ENCODE results near the gene RIIAD1.
"Not testable (repeated sequence)": the region's sequence is repeated elsewhere in the genome, so short reads cannot be mapped to it uniquely, and the experiment has no call there.

Gene RIIAD1, protein sequence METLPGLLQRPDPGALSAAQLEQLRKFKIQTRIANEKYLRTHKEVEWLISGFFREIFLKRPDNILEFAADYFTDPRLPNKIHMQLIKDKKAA

DNA sequence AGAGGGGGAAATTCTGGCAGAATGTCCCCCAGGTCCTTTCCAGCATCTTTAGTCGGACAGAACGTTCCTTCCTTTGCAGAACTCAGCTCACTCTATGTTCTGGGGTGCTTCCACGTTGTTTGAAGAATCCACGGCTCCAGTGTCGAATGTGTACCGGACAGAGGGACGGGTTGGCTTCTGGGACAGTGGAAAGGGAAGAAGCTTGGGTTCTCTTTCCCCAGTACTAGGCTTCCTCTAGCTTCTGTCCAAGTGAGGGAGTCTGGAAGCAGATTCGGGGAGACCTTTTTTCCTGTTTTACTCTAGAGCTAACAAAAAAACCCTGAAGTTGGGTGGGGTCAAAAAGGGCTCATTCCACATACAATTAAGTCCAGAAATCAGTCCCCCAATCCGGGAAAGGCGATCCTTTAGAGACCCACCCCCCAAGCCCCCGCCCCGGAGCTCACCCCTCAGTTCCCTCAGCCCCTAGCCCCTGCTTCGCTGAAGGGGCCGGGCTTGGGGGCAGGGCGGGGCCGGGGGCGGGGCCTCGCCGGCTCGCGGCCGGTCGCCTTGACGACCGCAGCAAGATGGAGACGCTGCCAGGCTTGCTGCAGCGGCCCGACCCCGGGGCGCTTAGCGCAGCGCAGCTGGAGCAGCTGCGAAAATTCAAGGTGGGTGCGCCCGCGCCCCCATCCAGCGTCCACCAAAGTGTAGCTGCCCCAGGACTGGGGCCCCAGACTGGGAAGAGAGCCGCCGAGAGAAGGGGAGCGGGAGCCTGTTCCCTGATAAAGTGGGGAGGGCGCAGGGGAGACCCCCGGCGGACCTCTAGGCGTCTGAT is at the start of gene RIIAD1:
Gene RIIAD1 (plus strand): TSS at position 549 of the 814 bp plus-strand sequence. CDS start 15 bp downstream, at position 564.
- no peak for DNase-seq

DNA sequence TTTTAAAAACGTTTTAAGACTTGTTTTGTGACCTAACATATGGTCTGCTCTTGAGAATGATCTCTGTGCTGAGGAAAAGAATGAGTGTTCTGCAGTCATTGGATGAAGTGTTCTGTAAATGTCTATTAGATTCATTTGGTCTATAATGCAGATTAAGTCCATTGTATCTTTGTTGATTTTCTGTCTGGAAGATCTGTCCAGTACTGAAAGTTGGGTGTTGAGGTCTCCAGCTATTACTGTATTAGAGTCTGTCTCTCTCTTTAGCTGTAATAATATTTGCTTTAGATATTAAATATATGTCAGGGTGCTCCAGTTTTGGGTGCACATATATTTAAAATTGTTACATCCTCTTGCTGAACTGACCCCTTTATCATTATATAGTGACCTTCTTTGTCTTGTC is 47.9 kb upstream of the RIIAD1 start:
- DNase-seq: no peak

DNA sequence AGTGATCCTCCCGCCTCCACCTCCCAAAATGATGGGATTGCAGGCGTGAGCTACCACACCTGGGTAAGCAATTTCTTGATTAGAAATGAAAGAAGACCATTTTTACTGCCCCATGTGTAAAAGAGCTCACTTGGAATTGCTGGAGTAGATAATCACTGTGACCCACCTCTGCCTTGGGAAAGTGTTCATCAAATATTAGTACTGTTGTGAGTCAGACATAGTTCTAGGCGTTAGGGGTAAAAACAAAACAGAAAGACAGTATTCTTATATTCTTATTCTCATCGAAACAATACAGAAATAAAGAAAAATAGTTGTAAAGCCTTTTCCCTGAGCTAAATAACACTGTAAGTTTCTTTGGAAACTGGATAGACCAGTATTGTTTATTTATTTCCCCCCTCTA is 40.9 kb upstream of the RIIAD1 start:
- peak; percentile 58 for DNase-seq

DNA sequence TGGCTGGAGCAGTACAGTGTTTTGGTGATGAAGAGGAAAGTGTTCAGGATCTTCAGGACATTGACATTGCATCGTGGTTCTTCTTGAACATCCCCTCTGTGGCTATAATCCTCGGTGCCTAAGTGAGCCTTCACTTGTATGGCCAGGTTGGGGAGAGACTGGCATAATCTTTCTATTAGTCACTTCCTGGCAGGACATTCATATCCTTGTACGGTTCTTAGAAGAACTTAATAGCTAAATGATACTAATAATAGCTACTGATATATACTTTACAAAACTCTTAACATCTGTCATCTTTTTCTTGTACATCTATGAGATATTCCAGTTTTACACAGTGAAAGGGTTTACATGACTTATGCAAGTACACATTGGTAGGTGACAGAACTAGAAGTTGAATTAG is 40.5 kb upstream of the RIIAD1 start:
- DNase-seq: peak; percentile 85

DNA sequence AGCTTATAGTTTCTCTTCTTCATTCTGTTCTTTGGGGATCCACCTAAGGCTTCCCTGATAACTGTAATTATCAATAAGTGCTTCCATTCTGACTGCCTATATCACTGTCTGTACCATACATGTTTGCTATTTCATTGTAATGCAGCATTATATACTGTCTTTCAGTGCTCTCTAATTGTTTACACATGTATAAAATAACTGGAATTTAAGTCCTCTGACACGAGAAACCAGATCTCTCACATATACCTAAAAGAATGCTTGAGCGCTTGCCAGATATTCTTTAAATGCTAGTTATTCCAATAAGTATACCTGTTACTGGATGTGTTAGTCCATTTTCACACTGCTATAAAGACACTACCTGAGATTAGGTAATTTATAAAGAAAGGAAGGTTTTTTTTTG is 39.4 kb upstream of the RIIAD1 start:
- no peak for DNase-seq

DNA sequence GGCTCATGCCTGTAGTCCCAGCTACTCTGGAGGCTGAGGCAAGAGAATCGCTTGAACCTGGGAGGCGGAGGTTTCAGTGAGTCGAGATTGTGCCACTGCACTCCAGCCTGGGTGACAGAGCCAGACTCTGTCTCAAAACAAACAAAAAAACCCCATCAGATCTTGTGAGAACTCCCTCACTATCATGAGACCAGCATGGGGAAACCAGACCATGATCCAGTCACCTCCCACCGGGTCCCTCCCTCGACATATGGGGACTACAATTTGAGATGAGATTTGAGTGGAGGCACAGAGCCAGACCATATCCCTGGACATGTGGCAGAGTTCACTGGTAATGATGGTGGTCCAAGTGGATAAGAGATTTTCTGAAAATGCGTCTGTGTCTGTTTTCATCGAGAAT is 38.4 kb upstream of the RIIAD1 start:
- not testable (repeated sequence) for DNase-seq

DNA sequence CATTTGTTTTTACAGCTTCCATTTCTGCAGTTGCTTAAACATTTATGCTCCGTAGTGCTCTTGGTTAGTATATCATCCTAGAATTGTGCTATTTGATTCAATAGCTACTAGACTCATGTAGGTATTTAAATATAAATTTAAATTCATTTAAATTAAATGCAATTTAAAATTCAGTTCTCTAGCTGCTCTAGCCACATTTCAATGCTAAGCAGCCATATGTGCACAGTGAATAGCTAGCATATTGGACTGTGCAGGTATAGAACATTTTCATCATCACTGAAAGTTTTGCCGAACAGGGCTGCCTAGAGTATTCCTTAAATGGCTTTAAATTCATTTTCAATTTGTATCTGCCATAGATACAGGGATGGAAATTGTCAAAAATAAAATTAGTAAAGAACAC is 37.2 kb upstream of the RIIAD1 start:
- no peak for DNase-seq

DNA sequence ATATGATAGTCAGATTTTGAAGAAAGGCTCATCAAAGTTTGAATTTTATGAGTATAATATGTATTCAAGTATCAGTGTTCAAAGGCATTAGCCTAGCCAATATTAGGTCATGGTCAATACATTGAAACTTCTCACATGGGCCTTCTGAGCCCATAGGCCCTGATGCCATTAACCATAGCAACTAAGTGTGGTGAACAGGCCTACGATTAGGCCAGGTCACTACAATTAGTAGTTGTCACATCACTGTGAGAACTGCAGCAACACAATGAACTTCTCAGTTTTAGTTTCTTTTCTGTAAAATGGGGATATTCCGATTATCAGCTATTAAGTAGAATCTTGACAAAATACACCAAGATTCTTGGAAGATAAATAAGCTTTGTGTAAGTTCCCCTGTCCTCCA is 34.8 kb upstream of the RIIAD1 start:
- DNase-seq: no peak

DNA sequence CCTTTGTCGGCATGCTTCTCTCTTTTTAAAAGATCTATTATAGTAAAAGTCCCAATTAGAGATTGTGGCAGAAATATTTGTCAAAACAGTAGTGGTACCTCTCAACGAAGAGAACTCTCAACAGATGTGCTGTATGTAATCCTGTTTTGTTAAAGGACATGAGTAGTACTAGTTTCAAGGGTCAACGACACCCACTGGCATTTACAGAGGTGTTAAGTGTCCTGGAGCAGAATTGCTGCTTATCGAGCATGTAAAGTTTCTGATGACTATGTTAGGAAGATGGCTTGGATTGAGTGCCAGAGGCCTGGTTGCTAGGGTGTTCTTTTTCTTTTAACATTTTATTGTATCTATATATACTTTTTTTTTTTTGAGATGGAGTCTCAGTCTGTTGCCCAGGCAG is 31.8 kb upstream of the RIIAD1 start:
- no peak for DNase-seq

DNA sequence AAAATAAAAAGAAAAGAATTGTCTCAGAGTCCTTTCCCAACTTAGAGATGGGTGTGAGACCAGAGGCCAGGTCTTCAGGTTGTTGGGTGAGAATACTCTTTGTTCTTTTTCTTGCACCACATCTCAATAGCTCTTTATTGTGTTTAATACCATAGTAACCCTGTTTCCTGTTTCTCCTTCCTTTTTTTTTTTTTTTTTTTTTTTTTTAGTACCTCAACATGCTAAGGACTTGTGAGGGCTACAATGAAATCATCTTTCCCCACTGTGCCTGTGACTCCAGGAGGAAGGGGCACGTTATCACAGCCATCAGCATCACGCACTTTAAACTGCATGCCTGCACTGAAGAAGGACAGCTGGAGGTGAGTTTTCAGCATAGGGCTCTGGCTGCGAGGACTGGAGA is 29.1 kb upstream of the RIIAD1 start:
- no peak for DNase-seq

DNA sequence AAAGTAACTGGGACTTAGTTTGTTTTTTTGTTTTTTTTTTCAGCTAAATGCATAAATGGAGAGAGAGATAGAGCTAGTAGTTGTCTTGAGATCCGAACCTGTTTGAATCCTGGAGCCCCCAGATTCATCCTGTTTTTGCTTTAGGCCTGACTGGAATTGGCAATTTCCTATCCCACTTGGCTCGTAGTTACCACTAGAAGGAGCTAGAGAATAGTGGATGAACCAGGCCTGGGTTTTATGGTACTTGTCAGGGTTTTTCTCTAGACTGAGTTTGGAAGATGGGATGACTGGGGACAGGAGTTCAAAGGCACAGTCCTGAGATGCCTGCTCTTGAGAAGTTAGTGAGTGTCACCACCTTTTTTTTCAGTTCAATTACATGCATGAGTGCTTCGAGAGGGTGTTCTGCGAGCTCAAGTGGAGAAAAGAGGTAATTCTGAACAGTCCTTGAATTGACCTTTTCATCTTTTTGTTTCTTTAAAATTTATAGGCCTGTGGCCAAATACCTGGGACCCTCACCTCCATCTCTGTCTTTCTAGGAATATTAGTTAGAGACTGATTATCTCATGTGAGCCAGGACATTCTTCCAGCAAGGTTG is 28.2 kb upstream of the RIIAD1 start:
- DNase-seq: peak; percentile 43

DNA sequence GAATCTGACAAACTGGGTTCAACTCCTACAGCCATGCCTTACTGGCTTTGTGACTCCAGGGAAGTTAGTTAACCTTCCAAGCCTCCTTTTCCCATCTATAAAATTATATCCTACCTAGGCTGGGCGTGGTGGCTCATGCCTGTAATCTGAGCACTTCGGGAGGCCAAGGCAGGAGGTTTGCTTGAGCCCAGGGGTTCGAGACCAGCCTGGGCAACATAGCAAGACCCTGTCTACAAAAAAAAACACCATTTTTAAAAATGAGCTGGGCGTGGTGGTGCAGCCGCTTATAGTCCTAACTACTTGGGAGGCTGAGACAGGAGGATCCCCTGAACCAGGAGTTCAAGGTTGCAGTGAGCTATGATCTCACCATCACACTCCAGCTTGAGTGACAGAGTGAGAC is 19.8 kb upstream of the RIIAD1 start:
- DNase-seq: no peak

DNA sequence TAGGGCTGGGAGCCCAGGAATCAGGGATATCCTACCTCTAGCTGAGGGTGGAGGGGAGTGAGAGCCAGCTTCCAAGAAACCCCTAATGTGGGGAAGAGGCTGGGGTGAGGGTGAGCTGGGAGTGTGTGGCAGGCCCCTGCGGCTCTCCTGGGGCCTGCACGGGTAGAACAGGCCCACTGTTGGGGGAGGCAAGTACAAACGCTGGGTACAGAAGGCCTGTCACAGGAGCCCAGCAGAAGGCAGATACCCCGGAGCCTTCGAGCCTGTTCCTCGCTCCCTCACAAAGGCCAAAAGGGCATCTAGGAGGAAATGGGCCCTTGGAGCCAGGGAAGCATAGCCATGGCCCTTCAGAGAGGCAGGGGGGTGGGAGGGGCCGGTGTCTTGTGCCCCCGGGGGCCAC is 18.4 kb upstream of the RIIAD1 start:
- no peak for DNase-seq

DNA sequence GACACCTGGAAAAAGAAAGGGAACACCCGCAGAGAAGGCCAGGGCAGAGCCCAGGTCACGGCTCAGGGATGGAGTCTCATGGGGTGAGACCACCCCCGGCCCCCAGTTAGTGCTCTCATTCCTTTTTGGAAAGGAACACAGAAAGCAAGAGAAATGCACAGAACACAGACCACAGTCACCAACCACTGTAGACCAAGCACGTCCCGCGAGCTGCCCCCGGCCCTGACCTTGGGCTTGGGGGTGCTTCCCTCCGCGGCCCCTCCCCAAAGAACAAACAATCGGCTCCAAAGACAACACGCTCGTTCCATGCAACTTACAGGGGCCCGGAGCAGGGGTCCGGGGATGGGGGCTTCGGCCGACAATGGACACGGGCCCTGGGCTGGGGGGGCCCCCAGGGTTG is 17.5 kb upstream of the RIIAD1 start:
- DNase-seq: no peak

DNA sequence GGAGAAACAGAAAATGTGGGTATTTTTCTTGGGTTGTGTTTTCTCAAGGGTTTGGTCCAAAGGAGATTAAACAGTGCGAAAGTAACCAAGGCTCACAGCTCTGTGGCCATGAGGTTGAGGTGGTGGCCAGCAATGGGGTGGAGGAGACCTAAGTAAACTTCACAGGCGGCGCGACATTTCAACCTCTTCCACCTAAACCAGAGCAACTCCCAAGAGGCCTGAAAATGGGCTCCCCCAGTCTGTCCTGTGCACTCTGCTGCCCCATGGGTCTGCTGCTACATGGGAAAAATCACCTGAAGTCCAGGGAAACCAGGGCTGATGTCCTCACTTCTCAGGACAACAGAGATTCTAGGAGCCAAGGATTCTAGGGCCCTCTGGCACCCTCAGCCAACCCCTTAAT is 17.1 kb upstream of the RIIAD1 start:
- no peak for DNase-seq

DNA sequence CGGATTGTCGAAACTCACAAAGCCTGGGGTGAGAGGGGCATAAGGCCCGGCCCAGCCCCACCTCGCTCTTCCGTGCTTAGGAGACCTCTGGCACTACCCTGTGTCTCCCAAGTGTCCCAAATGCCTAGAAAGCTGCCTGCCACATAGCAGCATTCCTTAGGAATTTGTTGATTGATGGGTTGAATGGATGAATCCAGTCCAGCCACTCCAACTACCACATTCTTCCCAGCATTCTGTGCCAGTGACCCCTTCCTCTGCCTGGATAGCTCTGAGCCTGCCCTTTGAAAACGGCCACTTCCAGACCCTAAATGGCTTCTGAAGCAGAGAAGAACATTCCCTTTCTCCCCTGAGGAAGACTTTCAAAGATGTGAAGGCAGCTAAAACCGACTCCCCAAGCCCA is 16.2 kb upstream of the RIIAD1 start:
- DNase-seq: no peak

DNA sequence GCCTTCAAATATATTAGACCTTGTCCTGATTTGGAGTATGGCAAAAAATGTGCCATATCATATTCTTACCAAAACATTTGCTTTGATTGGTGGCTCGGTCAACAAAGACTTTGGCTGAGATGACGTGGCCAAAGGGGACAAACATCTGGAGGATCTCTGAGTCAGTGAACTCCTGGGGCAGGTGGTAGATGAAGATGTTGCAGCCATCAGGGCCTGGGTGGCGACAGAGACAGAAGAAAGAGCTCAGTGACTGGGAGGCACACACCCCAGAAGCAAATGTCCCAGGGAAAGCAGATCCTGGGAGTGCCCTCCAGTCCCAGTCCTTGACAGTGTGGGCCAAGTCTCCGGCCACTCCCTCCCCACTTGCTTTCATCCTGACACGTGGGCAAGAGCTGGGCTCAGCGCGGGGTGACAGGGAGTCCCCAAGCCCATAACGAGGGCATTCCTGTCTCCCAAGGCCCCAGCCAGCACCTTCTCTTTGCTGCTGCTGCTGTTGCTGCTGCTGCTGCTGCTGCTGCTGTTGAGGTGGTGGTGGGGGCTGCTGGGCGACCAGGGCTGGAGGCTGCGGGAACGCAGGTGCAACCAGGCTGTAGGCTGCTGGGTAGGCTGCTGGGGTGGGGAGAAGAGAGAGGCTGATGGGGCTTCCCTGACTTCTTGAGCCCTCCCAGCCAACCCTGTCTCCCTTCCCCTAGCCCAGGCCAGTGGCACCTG is 15.4 kb upstream of the RIIAD1 start:
- DNase-seq: no peak

DNA sequence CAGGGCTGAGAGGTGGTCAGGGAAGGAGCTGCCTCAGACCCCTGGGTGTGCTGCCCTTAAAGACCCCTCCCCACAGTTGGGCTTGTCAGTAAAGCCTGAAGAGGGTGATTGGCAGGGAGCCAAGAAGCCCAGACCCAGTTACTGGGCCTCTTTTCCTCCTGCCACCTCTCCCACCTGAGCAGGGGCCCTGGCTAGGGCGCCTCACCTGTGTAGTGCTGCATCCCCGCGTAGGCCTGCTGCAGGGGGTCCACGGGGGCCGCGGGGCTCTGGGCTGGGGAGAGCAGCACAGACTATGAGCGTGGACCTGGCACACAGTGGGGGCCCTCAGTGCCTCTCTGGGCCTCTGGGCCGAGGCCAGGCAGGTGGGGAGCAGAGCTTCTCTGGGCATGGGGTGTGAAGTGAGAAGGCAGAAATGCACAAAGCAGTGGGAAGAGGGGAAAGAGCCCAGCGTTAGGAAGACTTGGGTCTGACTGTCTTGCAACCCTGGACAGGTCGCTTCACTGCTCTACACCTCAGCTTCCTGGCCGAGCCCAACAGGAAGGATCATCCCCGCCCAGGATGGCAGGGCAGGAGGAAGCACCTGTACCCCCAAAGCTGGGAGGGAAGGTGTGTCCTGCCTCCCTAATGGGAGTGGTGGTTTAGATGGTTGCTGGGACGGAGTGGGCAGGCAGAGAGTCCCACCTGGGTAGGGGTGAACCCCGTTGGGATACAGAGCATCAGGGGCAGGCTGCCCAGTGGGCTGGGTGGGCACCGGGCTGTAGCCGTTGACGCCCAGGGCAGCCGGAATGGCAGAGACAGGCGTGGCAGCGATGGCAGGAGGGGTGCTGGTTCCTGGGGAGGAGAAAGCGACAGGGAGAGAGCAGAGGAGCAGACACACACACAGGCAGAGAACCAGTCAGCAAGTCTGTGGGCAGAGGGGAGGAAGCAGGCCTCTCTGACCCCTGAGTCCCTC is 14.6 kb upstream of the RIIAD1 start:
- no peak for DNase-seq

DNA sequence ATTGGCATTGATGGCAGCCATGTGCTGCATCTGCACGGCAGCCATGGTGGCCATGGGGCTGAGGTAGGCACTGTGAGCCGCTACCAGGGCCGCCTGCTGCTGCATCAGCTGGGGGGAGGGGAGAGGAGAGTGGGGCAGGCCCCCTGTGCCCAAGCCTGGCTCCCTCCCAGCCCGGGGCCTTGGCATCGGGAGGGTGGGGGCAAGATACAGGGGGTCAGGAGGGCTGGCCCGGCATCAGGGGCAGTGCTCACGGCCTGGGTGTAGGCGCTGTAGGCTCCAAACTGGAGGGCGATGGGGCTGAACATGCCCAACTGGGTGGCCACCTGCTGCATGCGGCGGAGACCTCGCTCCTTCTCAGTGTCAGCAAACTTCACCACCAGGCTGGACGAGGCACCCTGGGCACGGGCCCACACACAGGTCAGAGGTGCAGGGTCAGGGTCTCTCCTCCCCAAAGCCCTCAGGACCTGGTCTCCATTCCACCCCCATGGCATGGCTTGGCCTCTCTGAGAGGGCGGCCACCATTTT is 13.7 kb upstream of the RIIAD1 start:
- DNase-seq: no peak

DNA sequence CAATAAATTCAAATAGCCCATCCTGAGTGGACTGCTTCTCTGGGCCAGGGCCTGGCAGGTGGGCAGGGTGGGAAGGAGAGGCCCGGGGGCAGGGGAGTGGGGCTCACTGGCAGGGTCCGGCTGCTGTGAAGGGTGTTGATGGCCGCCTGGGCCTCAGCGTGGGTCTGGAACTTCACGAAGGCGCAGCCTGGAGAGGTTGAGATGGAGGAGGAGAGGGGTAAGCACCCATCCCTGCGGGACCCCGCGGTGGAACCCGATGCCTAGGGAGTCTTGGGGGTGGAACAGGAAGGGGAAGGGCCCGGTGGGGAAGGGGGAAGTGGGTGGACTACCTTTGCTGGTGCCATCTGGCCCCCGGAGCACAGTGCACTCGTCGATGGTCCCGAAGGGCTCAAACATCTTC is 12.4 kb upstream of the RIIAD1 start:
- no peak for DNase-seq

DNA sequence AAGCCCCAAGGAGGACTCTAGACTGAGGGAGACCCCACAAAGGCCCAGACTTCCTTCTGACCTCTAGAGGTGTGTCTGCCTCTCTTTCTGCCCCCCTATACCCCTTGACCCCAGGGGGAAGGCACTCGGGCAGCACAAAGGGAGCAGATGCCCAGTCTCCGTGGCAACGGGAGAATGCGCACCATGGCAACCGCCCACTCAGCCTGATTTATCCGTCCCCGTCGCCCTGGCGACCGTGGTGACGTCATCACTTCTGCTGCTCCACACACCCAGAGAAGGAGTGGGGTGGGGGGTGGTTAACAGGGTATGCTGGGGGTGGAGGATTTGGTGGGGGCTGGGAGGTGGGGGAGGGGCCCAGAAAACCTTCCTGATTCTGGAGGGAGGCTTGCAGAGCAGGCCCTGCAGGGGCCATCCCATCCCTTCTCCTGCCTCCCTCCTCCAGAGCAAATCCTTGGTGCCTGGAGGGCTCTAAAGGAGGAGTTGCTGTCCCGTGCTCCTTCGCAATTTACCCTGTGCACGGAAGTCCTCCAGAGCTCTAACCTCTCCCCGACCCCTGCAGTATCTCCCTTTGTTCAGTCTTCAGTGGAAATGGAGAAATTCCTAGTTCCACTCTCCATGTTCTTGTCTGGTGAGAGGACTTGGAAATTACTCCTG is 11.0 kb upstream of the RIIAD1 start:
- no peak for DNase-seq

Data from kidney glomerular epithelial cell (primary cell).